VCaP (cell line): ENCODE measurements around the gene CBARP.

Experiments
- H3K27ac ChIP-seq: fragments of 450-650 bp; 2 replicates; pipeline ENCODE4 v1.5.1; 2017
- TF ChIP-seq, protein P1 (sequence below): fragments of 450-650 bp; conservative IDR thresholded peaks from 2 replicates; pipeline ENCODE4 v1.5.1; 2017; ENCODE audit warnings: mild to moderate bottlenecking, moderate library complexity

The CBARP gene

DNA sequence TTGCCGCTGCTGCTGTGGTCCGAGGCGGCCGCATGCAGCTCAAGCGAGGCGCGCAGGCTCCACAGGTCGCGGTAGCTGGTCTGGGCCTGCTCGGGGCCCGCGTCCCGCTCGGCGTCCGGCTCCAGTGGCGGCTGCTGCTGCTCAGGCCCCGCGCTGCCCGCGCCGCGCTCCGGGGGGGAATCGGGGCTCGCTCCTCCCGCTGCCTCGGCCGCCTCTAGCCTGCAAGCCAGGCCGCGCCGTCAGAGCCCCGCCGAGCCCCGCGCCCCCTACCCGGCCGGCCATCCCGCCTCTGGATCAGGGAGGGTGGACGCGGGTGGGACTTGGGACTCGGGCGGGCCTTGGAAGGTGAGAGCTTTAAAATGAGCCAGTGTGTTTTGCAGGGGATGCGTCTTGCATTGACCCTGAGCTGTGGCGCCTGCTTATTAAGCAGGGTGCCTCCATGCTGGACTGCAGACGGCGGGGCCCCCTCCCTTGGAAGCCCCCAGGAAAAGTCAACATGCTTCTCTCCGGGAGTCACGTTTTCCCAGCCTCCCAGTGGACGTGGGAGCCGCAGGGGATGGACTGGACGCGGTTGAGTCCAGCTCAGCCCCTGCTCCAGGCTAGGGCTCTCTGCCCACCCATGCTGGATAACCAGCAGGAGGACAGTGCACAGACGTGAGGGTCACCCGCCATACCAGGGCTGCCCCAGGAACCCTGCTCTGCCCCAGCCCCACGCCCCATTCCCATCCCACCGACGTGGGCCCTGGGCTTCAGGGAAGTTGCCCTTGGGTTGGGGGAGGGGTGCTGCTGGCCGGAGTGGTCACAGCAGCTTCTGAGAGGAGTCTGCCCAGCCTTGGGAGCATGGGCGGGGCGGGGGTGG is 7.7 kb downstream of the CBARP start:
- H3K27ac ChIP-seq = no peak overlapping the region
- TF ChIP-seq, protein P1, sequence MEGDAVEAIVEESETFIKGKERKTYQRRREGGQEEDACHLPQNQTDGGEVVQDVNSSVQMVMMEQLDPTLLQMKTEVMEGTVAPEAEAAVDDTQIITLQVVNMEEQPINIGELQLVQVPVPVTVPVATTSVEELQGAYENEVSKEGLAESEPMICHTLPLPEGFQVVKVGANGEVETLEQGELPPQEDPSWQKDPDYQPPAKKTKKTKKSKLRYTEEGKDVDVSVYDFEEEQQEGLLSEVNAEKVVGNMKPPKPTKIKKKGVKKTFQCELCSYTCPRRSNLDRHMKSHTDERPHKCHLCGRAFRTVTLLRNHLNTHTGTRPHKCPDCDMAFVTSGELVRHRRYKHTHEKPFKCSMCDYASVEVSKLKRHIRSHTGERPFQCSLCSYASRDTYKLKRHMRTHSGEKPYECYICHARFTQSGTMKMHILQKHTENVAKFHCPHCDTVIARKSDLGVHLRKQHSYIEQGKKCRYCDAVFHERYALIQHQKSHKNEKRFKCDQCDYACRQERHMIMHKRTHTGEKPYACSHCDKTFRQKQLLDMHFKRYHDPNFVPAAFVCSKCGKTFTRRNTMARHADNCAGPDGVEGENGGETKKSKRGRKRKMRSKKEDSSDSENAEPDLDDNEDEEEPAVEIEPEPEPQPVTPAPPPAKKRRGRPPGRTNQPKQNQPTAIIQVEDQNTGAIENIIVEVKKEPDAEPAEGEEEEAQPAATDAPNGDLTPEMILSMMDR = no peak

DNA sequence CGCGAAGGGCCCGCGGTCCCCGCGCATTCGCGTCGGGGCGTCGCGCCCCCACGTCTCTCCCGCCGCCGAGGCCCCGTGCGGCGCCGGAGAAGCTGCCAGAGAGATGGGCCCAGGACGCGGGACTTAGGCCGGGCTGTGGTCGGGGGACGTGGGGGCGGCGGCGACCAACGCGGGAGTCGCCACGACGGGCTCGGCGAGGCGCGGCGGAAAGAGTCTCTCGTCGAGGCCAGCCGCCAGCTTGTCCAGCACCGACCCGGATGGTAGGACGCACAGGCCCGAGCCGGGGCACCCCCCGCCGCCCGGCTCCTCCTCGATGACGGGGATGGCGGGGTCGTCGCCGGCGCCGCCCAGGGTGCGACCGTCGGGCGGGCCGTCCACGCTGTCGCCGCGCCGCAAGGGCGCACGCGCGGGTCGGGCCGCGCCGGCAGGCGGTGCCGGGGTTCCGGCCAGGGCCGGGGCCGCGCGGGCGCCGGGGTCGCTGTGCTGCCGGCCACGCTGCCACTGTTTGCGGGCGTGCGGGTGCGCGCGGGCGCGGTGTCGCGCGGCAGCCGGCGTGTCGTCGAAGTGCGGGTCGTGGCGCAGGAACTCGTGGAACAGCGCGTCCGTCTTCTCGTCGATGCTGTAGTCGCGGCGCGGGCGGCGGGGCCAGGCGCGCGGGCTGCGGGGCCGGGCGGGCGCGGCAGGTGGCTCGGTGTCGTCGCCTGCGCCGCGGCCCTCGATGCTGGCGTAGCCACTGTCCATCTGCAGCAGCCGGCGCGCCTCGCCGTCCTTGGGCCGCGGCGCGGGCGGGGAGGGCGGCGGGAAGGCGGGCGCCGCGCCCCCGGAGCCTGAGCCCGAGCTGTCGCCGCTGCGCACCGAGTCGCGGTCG is 8.5 kb downstream of the CBARP start:
- no peak overlapping the region for H3K27ac ChIP-seq
- TF ChIP-seq, protein P1 = no peak

DNA sequence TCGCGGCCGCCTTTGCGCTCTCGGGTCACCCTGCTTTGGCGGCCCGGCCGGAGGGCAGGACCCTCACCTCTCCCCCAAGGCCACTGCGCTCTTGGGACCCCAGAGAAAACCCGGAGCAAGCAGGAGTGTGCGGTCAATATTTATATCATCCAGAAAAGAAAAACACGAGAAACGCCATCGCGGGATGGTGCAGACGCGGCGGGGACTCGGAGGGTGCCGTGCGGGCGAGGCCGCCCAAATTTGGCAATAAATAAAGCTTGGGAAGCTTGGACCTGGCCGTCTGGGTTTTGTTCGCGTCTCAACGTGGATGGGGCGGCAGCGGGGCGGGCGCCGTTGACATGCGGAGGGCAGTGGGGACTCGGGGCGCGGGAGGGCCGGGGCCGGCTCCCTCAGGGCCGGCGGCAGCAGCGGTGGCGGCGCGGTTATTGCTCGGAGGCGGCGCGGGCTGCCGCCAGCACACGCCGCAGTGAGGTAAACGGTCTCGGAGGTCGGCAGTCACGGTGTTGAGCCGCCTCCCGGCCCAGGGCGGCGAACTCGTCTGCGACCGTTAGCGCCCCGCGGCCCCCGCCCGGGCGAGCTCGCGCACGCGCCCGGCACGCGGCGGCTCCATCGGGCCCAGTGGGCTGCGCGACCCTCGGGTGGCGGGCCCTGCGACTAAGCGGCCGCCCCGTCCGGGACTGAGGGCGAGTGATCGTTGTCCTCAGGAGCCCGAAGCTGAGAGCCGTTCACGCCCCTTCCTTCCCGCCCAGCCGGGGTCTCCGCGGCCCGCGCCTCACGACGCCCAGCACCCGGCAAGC is 9.4 kb downstream of the CBARP start:
- TF ChIP-seq, protein P1 = no peak
- no peak overlapping the region for H3K27ac ChIP-seq

DNA sequence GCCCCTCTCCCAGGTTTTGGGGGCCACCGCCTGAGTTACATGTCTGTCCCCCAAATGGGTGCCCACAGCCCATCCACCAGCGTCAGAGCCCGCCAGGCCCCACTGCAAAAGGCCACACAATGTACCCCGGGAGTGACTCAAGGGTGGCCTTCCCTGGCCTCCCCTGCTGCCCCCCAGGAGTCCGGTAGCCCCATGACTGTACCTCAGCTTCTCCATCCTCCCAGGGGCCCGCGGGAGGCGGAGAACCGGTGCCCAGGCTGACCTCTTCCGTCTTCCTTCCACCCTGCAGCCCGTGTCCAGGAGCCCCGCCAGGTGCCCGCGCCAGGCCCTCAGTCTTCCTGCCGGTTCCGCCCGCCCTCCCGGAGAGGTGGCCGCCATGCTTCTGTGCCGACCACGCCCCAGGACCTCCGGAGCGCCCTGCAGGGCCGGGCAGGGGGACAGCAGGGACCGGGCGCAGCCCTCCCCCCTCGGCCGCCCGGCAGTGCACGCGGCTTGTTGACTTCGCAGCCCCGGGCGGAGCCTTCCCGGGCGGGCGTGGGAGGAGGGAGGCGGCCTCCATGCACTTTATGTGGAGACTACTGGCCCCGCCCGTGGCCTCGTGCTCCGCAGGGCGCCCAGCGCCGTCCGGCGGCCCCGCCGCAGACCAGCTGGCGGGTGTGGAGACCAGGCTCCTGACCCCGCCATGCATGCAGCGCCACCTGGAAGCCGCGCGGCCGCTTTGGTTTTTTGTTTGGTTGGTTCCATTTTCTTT is 10.3 kb downstream of the CBARP start:
- TF ChIP-seq, protein P1 = no peak
- no peak overlapping the region for H3K27ac ChIP-seq

DNA sequence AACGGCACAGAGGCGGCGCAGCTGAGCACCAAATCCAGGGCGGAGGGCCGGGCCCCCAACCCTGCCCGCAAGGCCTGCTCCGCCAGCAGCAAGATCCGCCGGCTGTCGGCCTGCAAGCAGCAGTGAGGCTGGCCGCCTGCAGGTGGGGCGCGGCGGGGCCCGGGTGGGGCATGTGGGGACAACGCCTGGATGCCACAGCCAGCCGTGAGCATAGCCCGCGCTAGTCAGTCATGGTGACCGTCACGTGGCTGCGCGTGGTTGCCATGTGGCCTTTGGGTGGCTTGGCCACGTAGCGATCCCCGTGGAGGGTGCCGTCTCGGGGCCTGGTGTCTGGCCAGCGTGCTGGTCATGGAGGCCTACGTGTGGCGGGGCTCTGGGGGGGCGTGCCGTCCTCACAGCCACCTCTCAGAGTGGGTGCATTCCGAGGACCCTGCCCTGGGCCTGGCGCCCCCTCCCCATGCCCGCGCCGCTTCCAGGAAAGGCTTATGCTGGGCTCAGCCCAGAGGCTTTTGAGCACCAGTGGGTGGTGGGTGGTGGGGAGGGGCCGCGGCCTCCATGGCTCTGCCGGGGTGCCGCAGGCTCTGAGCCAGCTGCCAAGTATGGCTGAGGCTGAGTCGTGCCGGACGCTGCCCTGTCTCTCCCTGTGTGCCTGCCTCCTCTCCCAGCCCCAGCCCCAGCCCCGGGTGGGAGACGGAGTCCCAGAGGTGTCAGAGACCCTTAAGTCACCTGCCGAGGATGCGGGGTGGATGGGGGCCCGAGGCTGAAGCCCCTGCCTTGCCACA is 11.1 kb downstream of the CBARP start:
- TF ChIP-seq, protein P1 = no peak
- no peak overlapping the region for H3K27ac ChIP-seq

DNA sequence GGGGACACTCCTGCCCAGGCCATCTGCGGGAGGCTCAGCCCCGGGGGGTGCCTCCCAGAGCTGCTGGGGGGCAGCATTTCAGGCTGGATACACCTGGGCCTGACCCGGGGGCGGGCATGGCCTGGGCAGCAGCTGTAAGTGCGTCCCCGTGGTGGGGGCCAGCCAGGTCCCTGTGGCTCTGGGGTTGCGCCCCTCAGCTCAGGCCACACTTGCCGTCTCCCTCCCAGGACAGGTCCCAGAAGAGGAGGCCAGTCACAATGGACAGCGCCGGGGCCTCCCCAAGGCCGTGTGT is 11.6 kb downstream of the CBARP start:
- TF ChIP-seq, protein P1 = no peak
- H3K27ac ChIP-seq = no peak overlapping the region
